Type B pancreatic cell (in vitro differentiated cells): ENCODE results near the gene MYEF2. TPM values are rescaled to one million over a fixed set of nuclear protein-coding genes. Genes with fewer than 3 reads are reported as not detected.
A peak's percentile ranks its signal among the peaks of the same experiment; 100 is the strongest.

Source experiments
- DNase-seq: peaks from one replicate; pipeline ENCODE4 v3.0.0; 2021; ENCODE audit warnings: mixed read lengths; ENCODE audit not compliant: unreplicated experiment; ENCODE audit errors: extremely low spot score
- H3K27ac Mint-ChIP-seq: 2 replicates; pipeline ENCODE4 v1.8.0; 2021; ENCODE audit warnings: mild to moderate bottlenecking, mixed read lengths
- H3K27me3 Mint-ChIP-seq: 2 replicates; pipeline ENCODE4 v1.8.0; 2021; ENCODE audit warnings: mixed read lengths
- H3K36me3 Mint-ChIP-seq: 2 replicates; pipeline ENCODE4 v1.8.0; 2021; ENCODE audit warnings: mixed read lengths
- H3K4me1 Mint-ChIP-seq: one replicate; pipeline ENCODE4 v1.8.0; 2021; ENCODE audit warnings: mixed read lengths; ENCODE audit not compliant: unreplicated experiment
- H3K4me3 Mint-ChIP-seq: 2 replicates; pipeline ENCODE4 v1.8.0; 2021; ENCODE audit warnings: mild to moderate bottlenecking, mixed read lengths
- H3K9me3 Mint-ChIP-seq: 2 replicates; pipeline ENCODE4 v1.8.0; 2021; ENCODE audit warnings: mixed read lengths
- total RNA-seq: library from RNA; stranded (reverse); gene quantifications from 2 replicates; pipeline ENCODE4 v1.2.1, GENCODE V29; 2021; ENCODE audit warnings: low replicate concordance
- TF ChIP-seq, protein P1 (sequence below): fragments of 200-600 bp; sonication (generic); conservative IDR thresholded peaks from 2 replicates; pipeline ENCODE4 v1.5.0; 2021; ENCODE audit warnings: antibody characterized with exemption, mild to moderate bottlenecking

MYEF2 gene
- total RNA-seq, 1 donor from 2014 or later = 50.4 TPM

DNA sequence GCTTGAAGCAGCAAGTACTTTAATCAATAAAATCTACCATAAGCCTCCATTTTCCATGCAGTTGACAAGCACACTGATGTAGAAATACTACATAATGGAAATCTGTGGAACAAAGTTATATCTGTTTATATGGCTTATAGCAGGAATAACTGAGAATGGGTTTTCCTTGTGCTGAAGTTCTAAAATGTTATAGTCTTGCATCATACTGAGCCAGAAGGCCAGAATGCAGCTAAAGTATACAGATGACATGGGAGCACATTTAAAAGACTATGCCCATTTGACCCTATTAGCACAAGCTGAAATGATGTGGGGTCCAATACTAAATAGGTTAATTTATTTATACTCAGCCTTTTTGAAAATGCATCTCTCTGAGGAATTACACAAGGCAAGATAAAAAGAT is 32.2 kb downstream of the MYEF2 start:
- H3K27ac Mint-ChIP-seq = no peak overlapping the region
- no peaks in the 10 kb centered on the region for H3K9me3 Mint-ChIP-seq
- peaks cover 12% of the 10 kb centered on the region for H3K36me3 Mint-ChIP-seq
- TF ChIP-seq, protein P1, sequence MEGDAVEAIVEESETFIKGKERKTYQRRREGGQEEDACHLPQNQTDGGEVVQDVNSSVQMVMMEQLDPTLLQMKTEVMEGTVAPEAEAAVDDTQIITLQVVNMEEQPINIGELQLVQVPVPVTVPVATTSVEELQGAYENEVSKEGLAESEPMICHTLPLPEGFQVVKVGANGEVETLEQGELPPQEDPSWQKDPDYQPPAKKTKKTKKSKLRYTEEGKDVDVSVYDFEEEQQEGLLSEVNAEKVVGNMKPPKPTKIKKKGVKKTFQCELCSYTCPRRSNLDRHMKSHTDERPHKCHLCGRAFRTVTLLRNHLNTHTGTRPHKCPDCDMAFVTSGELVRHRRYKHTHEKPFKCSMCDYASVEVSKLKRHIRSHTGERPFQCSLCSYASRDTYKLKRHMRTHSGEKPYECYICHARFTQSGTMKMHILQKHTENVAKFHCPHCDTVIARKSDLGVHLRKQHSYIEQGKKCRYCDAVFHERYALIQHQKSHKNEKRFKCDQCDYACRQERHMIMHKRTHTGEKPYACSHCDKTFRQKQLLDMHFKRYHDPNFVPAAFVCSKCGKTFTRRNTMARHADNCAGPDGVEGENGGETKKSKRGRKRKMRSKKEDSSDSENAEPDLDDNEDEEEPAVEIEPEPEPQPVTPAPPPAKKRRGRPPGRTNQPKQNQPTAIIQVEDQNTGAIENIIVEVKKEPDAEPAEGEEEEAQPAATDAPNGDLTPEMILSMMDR = no peak
- no peak for DNase-seq
- H3K4me3 Mint-ChIP-seq = no peak overlapping the region
- H3K27me3 Mint-ChIP-seq = no peaks in the 10 kb centered on the region
- peaks cover 17% of the 10 kb centered on the region for H3K4me1 Mint-ChIP-seq

GRCh38 chr15:48144889-48145288 is 33.2 kb downstream of the MYEF2 start:
- no peak for DNase-seq
- Mint-ChIP-seq H3K36me3 (peaks cover 8% of the 10 kb centered on the region), H3K9me3 (no peaks in the 10 kb centered on the region), H3K27me3 (no peaks in the 10 kb centered on the region), H3K4me1 (peaks cover 17% of the 10 kb centered on the region), H3K4me3 (no peak overlapping the region), H3K27ac (peak overlapping the region; percentile 7)
- TF ChIP-seq, protein P1 = no peak

DNA sequence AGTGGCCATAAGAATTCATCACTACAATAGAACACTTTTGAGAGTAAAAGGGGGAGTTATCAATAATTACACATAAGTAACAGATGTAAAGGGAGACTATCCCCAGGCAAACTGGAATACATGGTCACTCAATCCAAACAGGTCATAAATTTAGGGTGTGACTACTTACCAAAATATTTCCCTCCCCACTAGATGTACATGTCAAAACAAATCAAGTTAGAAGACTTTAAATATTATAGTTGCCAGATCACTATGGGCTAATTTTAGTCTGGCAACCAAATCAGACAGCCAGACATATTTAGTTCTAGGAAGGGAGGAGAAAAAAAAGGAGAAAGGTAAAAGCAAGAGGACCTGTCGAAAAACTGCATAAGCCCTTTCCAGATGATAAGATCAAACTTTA is 34.2 kb downstream of the MYEF2 start:
- Mint-ChIP-seq H3K27me3 (no peaks in the 10 kb centered on the region), H3K4me3 (no peak overlapping the region), H3K9me3 (no peaks in the 10 kb centered on the region), H3K36me3 (peaks cover 7% of the 10 kb centered on the region), H3K4me1 (peaks cover 17% of the 10 kb centered on the region), H3K27ac (no peak overlapping the region)
- TF ChIP-seq, protein P1 = no peak
- no peak for DNase-seq

DNA sequence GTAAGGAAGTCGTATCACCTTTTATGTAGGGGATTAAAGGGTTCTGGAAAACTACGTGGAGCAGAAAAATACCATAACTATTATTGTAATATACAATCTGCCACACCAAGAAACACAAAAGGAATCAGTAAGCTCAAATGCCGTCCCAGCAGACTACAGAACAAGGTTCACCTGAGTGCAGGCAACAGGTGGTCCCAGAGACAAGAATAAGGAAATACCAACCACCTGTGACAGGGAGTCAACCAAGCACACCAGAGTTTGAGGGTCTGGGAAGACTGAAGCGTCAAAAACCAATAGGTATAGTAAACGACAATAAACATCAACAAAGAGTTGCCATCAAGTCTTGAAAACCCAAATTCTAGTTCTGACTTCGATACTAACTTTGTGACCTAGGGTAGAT is 45.2 kb downstream of the MYEF2 start:
- Mint-ChIP-seq H3K4me3 (no peak overlapping the region), H3K4me1 (no peaks in the 10 kb centered on the region), H3K9me3 (no peaks in the 10 kb centered on the region), H3K27ac (no peak overlapping the region), H3K36me3 (no peaks in the 10 kb centered on the region), H3K27me3 (no peaks in the 10 kb centered on the region)
- DNase-seq = no peak
- TF ChIP-seq, protein P1 = no peak

DNA sequence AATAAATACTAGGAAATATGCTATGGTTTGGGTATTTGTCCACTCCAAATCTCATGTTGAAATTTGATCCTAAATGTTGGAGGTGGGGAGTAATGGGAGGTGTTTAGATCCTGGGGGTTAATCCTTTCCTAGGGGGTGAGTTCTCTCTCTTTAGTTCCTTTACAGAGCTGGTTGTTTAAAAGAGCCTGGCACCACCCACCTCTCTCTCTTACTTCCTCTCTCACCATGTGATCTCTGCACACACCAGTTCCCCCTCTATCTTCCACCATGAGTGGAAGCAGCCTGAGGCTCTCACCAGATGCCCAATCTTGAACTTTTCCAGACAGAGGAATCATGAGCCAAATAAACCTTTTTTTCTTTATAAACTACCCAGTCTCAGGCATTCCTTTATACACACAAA is 46.8 kb downstream of the MYEF2 start:
- TF ChIP-seq, protein P1 = no peak
- Mint-ChIP-seq H3K27me3 (no peaks in the 10 kb centered on the region), H3K36me3 (no peaks in the 10 kb centered on the region), H3K4me3 (no peak overlapping the region), H3K4me1 (no peaks in the 10 kb centered on the region), H3K9me3 (no peaks in the 10 kb centered on the region), H3K27ac (no peak overlapping the region)
- no peak for DNase-seq

DNA sequence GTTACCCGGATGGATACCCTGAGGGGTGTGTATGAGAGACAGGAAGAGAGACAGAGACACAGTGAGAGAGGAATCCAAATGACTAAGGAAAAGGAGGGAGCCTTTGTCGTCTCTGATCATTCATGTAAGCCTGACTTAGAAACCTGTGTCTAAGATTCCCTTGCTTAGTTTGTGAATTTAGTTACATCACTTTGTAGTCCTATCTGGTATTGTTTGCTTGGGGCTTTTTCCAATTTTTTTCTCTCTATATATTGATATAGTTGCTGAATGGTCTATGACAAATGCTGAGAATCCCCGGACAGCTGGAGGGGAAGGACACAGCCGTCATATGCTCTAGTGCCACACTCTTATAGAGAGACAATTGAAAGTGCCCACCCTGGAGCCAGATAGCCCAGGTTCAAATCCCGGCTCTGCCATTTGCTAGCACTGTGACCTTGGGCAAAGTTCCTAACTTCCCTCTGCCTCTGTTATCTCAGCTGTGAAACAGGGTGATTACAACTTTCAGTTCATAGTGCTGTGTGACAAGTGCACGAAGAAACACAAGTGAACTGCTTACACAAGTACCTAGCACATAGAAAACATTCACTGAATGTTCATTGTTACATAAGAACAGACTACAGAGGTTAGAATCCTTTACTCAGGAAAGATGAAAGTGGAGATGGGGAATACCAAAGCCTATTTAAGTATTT is 51.3 kb downstream of the MYEF2 start:
- H3K27me3 Mint-ChIP-seq = no peaks in the 10 kb centered on the region
- H3K4me3 Mint-ChIP-seq = no peak overlapping the region
- H3K9me3 Mint-ChIP-seq = no peaks in the 10 kb centered on the region
- DNase-seq = no peak
- H3K27ac Mint-ChIP-seq = no peak overlapping the region
- H3K4me1 Mint-ChIP-seq = no peaks in the 10 kb centered on the region
- TF ChIP-seq, protein P1 = no peak
- no peaks in the 10 kb centered on the region for H3K36me3 Mint-ChIP-seq
